ENCODE results near the gene SKAP2. TPM values are rescaled to one million over a fixed set of nuclear protein-coding genes. Genes with fewer than 3 reads are reported as not detected.
"Not testable (repeated sequence)": the region's sequence is repeated elsewhere in the genome, so short reads cannot be mapped to it uniquely, and the experiment has no call there.

SKAP2 gene
- polyA plus RNA-seq, 1 donor: 31.2 TPM

- Histone ChIP-seq H3K27ac (ENCODE audit: low read length) (no peak overlapping the region), H3K4me3 (ENCODE audit: low read length) (no peak overlapping the region), H3K36me3 (ENCODE audit: control insufficient read depth, insufficient read depth, low read length) (no peaks in the 10 kb centered on the region), H3K9me3 (ENCODE audit: control insufficient read depth, low read depth, low read length) (no peaks in the 10 kb centered on the region), H3K4me1 (ENCODE audit: control insufficient read depth, insufficient read depth, low read length) (peaks cover 2% of the 10 kb centered on the region), H3K27me3 (ENCODE audit: control insufficient read depth, insufficient read depth, low read length) (no peaks in the 10 kb centered on the region)
- 76% methylated on average over 2 of the region's 2 CpGs for WGBS (ENCODE audit: insufficient coverage, low lambda C conversion rate)
- no peak for DNase-seq
Measured at GRCh38 chr7:26842897-26843296, 21.5 kb downstream of the SKAP2 start.

GRCh38 chr7:26841003-26841739, 23.2 kb downstream of the SKAP2 start:
- Histone ChIP-seq H3K27me3 (ENCODE audit: control insufficient read depth, insufficient read depth, low read length) (no peaks in the 10 kb centered on the region), H3K9me3 (ENCODE audit: control insufficient read depth, low read depth, low read length) (no peaks in the 10 kb centered on the region), H3K27ac (ENCODE audit: low read length) (no peak overlapping the region), H3K4me1 (ENCODE audit: control insufficient read depth, insufficient read depth, low read length) (peaks cover 2% of the 10 kb centered on the region), H3K36me3 (ENCODE audit: control insufficient read depth, insufficient read depth, low read length) (no peaks in the 10 kb centered on the region), H3K4me3 (ENCODE audit: low read length) (no peak overlapping the region)
- no peak for DNase-seq
- 50% methylated on average over 2 of the region's 4 CpGs for WGBS (ENCODE audit: insufficient coverage, low lambda C conversion rate)

- H3K27me3 ChIP-seq (ENCODE audit: control insufficient read depth, insufficient read depth, low read length); DNase-seq; H3K27ac ChIP-seq (ENCODE audit: low read length); H3K4me1 ChIP-seq (ENCODE audit: control insufficient read depth, insufficient read depth, low read length); H3K36me3 ChIP-seq (ENCODE audit: control insufficient read depth, insufficient read depth, low read length); H3K4me3 ChIP-seq (ENCODE audit: low read length); H3K9me3 ChIP-seq (ENCODE audit: control insufficient read depth, low read depth, low read length): not testable (repeated sequence)
- no CpG with 5 or more reads among the region's 3 CpGs for WGBS (ENCODE audit: insufficient coverage, low lambda C conversion rate)
Measured at GRCh38 chr7:26836793-26837192, 27.6 kb downstream of the SKAP2 start.

- Histone ChIP-seq H3K9me3 (ENCODE audit: control insufficient read depth, low read depth, low read length) (no peaks in the 10 kb centered on the region), H3K27me3 (ENCODE audit: control insufficient read depth, insufficient read depth, low read length) (no peaks in the 10 kb centered on the region), H3K36me3 (ENCODE audit: control insufficient read depth, insufficient read depth, low read length) (no peaks in the 10 kb centered on the region), H3K4me1 (ENCODE audit: control insufficient read depth, insufficient read depth, low read length) (peaks cover 3% of the 10 kb centered on the region), H3K4me3 (ENCODE audit: low read length) (no peak overlapping the region), H3K27ac (ENCODE audit: low read length) (no peak overlapping the region)
- DNase-seq: no peak
- WGBS (ENCODE audit: insufficient coverage, low lambda C conversion rate): no CpG with 5 or more reads among the region's 3 CpGs
Measured at GRCh38 chr7:26815426-26815825, 49.0 kb downstream of the SKAP2 start.

GRCh38 chr7:26813432-26813831, 51.0 kb downstream of the SKAP2 start:
- no CpG with 5 or more reads among the region's 2 CpGs for WGBS (ENCODE audit: insufficient coverage, low lambda C conversion rate)
- DNase-seq: peak; percentile 13 to 44
- Histone ChIP-seq H3K27ac (ENCODE audit: low read length) (no peak overlapping the region), H3K4me3 (ENCODE audit: low read length) (no peak overlapping the region), H3K27me3 (ENCODE audit: control insufficient read depth, insufficient read depth, low read length) (no peaks in the 10 kb centered on the region), H3K4me1 (ENCODE audit: control insufficient read depth, insufficient read depth, low read length) (peaks cover 3% of the 10 kb centered on the region), H3K9me3 (ENCODE audit: control insufficient read depth, low read depth, low read length) (no peaks in the 10 kb centered on the region), H3K36me3 (ENCODE audit: control insufficient read depth, insufficient read depth, low read length) (no peaks in the 10 kb centered on the region)

GRCh38 chr7:26794541-26794940, 69.8 kb downstream of the SKAP2 start:
- H3K27me3 ChIP-seq (ENCODE audit: control insufficient read depth, insufficient read depth, low read length): no peaks in the 10 kb centered on the region
- H3K36me3 ChIP-seq (ENCODE audit: control insufficient read depth, insufficient read depth, low read length): no peaks in the 10 kb centered on the region
- no CpG with 5 or more reads among the region's 2 CpGs for WGBS (ENCODE audit: insufficient coverage, low lambda C conversion rate)
- DNase-seq: no peak
- no peak overlapping the region for H3K27ac ChIP-seq (ENCODE audit: low read length)
- H3K4me1 ChIP-seq (ENCODE audit: control insufficient read depth, insufficient read depth, low read length): no peaks in the 10 kb centered on the region
- H3K9me3 ChIP-seq (ENCODE audit: control insufficient read depth, low read depth, low read length): peaks cover 3% of the 10 kb centered on the region
- H3K4me3 ChIP-seq (ENCODE audit: low read length): no peak overlapping the region

GRCh38 chr7:26792576-26792975, 71.8 kb downstream of the SKAP2 start:
- no peaks in the 10 kb centered on the region for H3K4me1 ChIP-seq (ENCODE audit: control insufficient read depth, insufficient read depth, low read length)
- no peaks in the 10 kb centered on the region for H3K36me3 ChIP-seq (ENCODE audit: control insufficient read depth, insufficient read depth, low read length)
- no peak overlapping the region for H3K4me3 ChIP-seq (ENCODE audit: low read length)
- H3K27me3 ChIP-seq (ENCODE audit: control insufficient read depth, insufficient read depth, low read length): no peaks in the 10 kb centered on the region
- no peaks in the 10 kb centered on the region for H3K9me3 ChIP-seq (ENCODE audit: control insufficient read depth, low read depth, low read length)
- DNase-seq: no peak
- no peak overlapping the region for H3K27ac ChIP-seq (ENCODE audit: low read length)

- Histone ChIP-seq H3K4me3 (ENCODE audit: low read length) (no peak overlapping the region), H3K36me3 (ENCODE audit: control insufficient read depth, insufficient read depth, low read length) (no peaks in the 10 kb centered on the region), H3K27ac (ENCODE audit: low read length) (no peak overlapping the region), H3K4me1 (ENCODE audit: control insufficient read depth, insufficient read depth, low read length) (no peaks in the 10 kb centered on the region), H3K9me3 (ENCODE audit: control insufficient read depth, low read depth, low read length) (no peaks in the 10 kb centered on the region), H3K27me3 (ENCODE audit: control insufficient read depth, insufficient read depth, low read length) (no peaks in the 10 kb centered on the region)
- no peak for DNase-seq
Measured at GRCh38 chr7:26792006-26792405, 72.4 kb downstream of the SKAP2 start.

- Histone ChIP-seq H3K9me3 (ENCODE audit: control insufficient read depth, low read depth, low read length) (no peaks in the 10 kb centered on the region), H3K27ac (ENCODE audit: low read length) (no peak overlapping the region), H3K4me3 (ENCODE audit: low read length) (no peak overlapping the region), H3K27me3 (ENCODE audit: control insufficient read depth, insufficient read depth, low read length) (no peaks in the 10 kb centered on the region), H3K36me3 (ENCODE audit: control insufficient read depth, insufficient read depth, low read length) (no peaks in the 10 kb centered on the region), H3K4me1 (ENCODE audit: control insufficient read depth, insufficient read depth, low read length) (no peaks in the 10 kb centered on the region)
- DNase-seq: no peak
- 100% methylated on average over 1 of the region's 5 CpGs for WGBS (ENCODE audit: insufficient coverage, low lambda C conversion rate)
Measured at GRCh38 chr7:26789481-26790184, 74.8 kb downstream of the SKAP2 start.

- H3K4me3 ChIP-seq (ENCODE audit: low read length): no peak overlapping the region
- DNase-seq: no peak
- no peaks in the 10 kb centered on the region for H3K36me3 ChIP-seq (ENCODE audit: control insufficient read depth, insufficient read depth, low read length)
- no peaks in the 10 kb centered on the region for H3K4me1 ChIP-seq (ENCODE audit: control insufficient read depth, insufficient read depth, low read length)
- no peaks in the 10 kb centered on the region for H3K9me3 ChIP-seq (ENCODE audit: control insufficient read depth, low read depth, low read length)
- H3K27ac ChIP-seq (ENCODE audit: low read length): no peak overlapping the region
- 90% methylated on average over 2 of the region's 6 CpGs for WGBS (ENCODE audit: insufficient coverage, low lambda C conversion rate)
- no peaks in the 10 kb centered on the region for H3K27me3 ChIP-seq (ENCODE audit: control insufficient read depth, insufficient read depth, low read length)
Measured at GRCh38 chr7:26787701-26788100, 76.7 kb downstream of the SKAP2 start.

- no peak for DNase-seq
- Histone ChIP-seq H3K36me3 (ENCODE audit: control insufficient read depth, insufficient read depth, low read length) (no peaks in the 10 kb centered on the region), H3K9me3 (ENCODE audit: control insufficient read depth, low read depth, low read length) (no peaks in the 10 kb centered on the region), H3K4me3 (ENCODE audit: low read length) (no peak overlapping the region), H3K27me3 (ENCODE audit: control insufficient read depth, insufficient read depth, low read length) (no peaks in the 10 kb centered on the region), H3K4me1 (ENCODE audit: control insufficient read depth, insufficient read depth, low read length) (no peaks in the 10 kb centered on the region), H3K27ac (ENCODE audit: low read length) (no peak overlapping the region)
- WGBS (ENCODE audit: insufficient coverage, low lambda C conversion rate): no CpG with 5 or more reads among the region's 3 CpGs
Measured at GRCh38 chr7:26784118-26784517, 80.3 kb downstream of the SKAP2 start.

Data from large intestine (tissue), 3 donors.